Measurements from ENCODE around the gene NRCAM. TPM values are rescaled to one million over a fixed set of nuclear protein-coding genes. Genes with fewer than 3 reads are reported as not detected.

NRCAM gene
- total and polyA plus RNA-seq, 2 of the 8 experiments (the other 6 are each of a cell fraction or from before 2014, with no cell fraction given), result 2.7 to 3.8 TPM

DNA sequence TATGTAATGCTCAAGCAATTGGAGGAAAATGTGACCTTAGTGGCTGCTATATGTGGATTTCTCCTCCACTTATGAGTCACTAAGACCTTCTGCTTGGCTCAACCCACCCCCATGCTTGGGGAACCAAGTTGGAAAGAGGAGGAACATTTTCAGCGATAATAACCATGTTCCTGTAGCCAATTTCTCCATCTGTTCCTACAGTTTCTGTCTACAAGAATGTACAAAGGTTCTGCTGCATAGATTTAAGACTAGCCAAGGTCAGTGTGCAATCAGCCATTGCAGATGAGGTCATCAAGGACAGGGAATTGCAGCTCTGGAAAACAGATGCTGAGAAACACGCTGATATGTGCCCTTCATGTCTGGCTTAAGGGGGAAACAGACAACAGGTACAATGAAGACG lies 5.6 kb upstream of the NRCAM start (continued):
- TF ChIP-seq JUND (IDR thresholded peaks at IDR 0.05; ENCODE audit: low read length) (no peak), POU5F1 (IDR thresholded peaks at IDR 0.05; ENCODE audit: low read depth, low read length) (no peak), BRCA1 (IDR thresholded peaks at IDR 0.05; ENCODE audit: low read depth, low read length) (no peak), RBBP5 (IDR thresholded peaks at IDR 0.05; ENCODE audit: borderline replicate concordance, low read depth, low read length) (no peak)

Measured in H1 (cell line).